Measurements from ENCODE around the gene CD48.

GRCh38 chr1:160640359-160641123 is 71.1 kb downstream of the CD48 start:
- TF ChIP-seq, protein P1, sequence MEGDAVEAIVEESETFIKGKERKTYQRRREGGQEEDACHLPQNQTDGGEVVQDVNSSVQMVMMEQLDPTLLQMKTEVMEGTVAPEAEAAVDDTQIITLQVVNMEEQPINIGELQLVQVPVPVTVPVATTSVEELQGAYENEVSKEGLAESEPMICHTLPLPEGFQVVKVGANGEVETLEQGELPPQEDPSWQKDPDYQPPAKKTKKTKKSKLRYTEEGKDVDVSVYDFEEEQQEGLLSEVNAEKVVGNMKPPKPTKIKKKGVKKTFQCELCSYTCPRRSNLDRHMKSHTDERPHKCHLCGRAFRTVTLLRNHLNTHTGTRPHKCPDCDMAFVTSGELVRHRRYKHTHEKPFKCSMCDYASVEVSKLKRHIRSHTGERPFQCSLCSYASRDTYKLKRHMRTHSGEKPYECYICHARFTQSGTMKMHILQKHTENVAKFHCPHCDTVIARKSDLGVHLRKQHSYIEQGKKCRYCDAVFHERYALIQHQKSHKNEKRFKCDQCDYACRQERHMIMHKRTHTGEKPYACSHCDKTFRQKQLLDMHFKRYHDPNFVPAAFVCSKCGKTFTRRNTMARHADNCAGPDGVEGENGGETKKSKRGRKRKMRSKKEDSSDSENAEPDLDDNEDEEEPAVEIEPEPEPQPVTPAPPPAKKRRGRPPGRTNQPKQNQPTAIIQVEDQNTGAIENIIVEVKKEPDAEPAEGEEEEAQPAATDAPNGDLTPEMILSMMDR (IDR thresholded peaks at IDR 0.05) = no peak
- TF ChIP-seq POLR2A (IDR thresholded peaks at IDR 0.05) = no peak
